Body of pancreas (tissue), 4 donors: ENCODE data around the gene ZNF407. TPM values are rescaled to one million over a fixed set of nuclear protein-coding genes. Genes with fewer than 3 reads are reported as not detected.

ENCODE experiments used
- ATAC-seq: fragments of 150-250 bp; one replicate; pipeline ENCODE4 v1.9.1; 2016
- DNase-seq, 4 donors: peaks; one replicate each; pipeline ENCODE4 v3.0.0-alpha.2; 2019
- H3K27ac ChIP-seq, 4 donors: fragments of 200-600 bp; sonication (generic); 1 replicate in 3 of 4; 2 replicates in 1 of 4; pipeline versions ENCODE4 v1.5.1 to v1.6.1; 2016 to 2019; ENCODE audit warnings: mild to moderate bottlenecking in 1 of 4, mixed read lengths in 1 of 4, moderate library complexity in 1 of 4
- H3K27me3 ChIP-seq, 2 donors: fragments of 200-600 bp; sonication (generic); one replicate each; pipeline ENCODE4 v1.6.0; 2016; ENCODE audit warnings: mild to moderate bottlenecking in 1 of 2
- H3K36me3 ChIP-seq, 2 donors: fragments of 200-600 bp; sonication (generic); replicated peaks in 1 of 2; 2 replicates each; pipeline ENCODE4 v1.5.1; 2016; ENCODE audit warnings: low read depth in 2 of 2; ENCODE audit not compliant: insufficient read depth in 1 of 2
- H3K4me1 ChIP-seq: fragments of 200-600 bp; sonication (generic); one replicate; pipeline ENCODE4 v1.6.0; 2016
- H3K4me3 ChIP-seq, 2 donors: fragments of 200-600 bp; sonication (generic); 1 replicate in 1 of 2; 2 replicates in 1 of 2; pipeline ENCODE4 v1.5.1; 2016 to 2019
- H3K9me3 ChIP-seq, 3 donors: fragments of 200-600 bp; sonication (generic); 1 replicate in 2 of 3; 2 replicates in 1 of 3; pipeline ENCODE4 v1.5.1; 2016
- CTCF ChIP-seq, 7 experiments: fragments of 450-650 bp in 4 of 7; fragments of 200-600 bp in 3 of 7; sonication (generic) in 3 of 7; IDR thresholded peaks; one replicate each; pipeline ENCODE4 v1.5.1; 2016 to 2019; ENCODE audit warnings: antibody characterized with exemption in 7 of 7
- POLR2A ChIP-seq, 3 donors: fragments of 450-650 bp; IDR thresholded peaks; one replicate each; pipeline ENCODE4 v1.6.1; 2016; ENCODE audit warnings: antibody characterized with exemption in 3 of 3, mild to moderate bottlenecking in 2 of 3
- WGBS, 2 donors: methylation state at CpG; one replicate each; pipeline ENCODE4 v1.1.5; 2017; 5-methylcytosine and 5-hydroxymethylcytosine counted together
- intact Hi-C: fragments of 100-400 bp; cut with DNase I; formaldehyde crosslinking; loops from one replicate; pipeline ENCODE4 v1.15.1; 2023
- total RNA-seq, 2 donors: library from RNA; depleted of rRNA; stranded (reverse); fragments of >200 nt; gene quantifications; one replicate each; pipeline ENCODE4 v1.1.0, GENCODE V29; 2016

The ZNF407 gene
- total RNA-seq, 2 donors from 2014 or later, result 14.3 to 19.1 TPM

GRCh38 chr18:74579496-74580065 is 18.1 kb upstream of the ZNF407 start:
- H3K4me1 ChIP-seq, result peaks cover 11% of the 10 kb centered on the region
- H3K4me3 ChIP-seq, result no peak overlapping the region
- no peak overlapping the region for H3K27ac ChIP-seq
- no peak for TF ChIP-seq CTCF (IDR thresholded peaks at IDR 0.05)
- TF ChIP-seq POLR2A (IDR thresholded peaks at IDR 0.05), result no peak
- no peak for ATAC-seq
- WGBS, 2 donors, result 35 to 41% methylated on average over 8 of the region's 8 CpGs
- no peaks in the 10 kb centered on the region for H3K9me3 ChIP-seq
- H3K36me3 ChIP-seq, result no peaks in the 10 kb centered on the region
- intact Hi-C loops, result no loop called here
- H3K27me3 ChIP-seq, result no peaks in the 10 kb centered on the region
- DNase-seq, result no peak

DNA sequence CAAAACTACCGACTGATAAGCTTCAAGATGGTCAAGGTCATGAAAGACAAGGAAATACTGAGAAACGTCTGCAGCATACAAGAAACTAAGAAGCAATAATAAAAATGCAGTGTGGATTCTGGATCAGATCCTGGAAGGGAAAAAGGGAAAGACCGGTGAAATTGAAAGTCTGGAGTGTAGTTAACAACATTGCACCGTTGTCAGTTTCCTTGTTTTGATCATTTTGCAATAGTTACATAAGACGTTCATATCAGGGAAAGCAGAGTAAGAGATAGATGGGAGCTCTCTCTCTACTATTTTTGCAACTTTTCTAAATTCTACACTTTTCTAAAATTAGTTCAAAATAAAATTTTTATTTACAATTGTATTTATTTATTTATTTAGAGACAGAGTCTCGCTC is 15.0 kb upstream of the ZNF407 start:
- WGBS, 2 donors, result 34 to 41% methylated on average over 6 of the region's 6 CpGs
- no peaks in the 10 kb centered on the region for H3K27me3 ChIP-seq
- DNase-seq, result no peak
- no peak for TF ChIP-seq CTCF (IDR thresholded peaks at IDR 0.05)
- no peaks in the 10 kb centered on the region for H3K36me3 ChIP-seq
- intact Hi-C loops, result no loop called here
- ATAC-seq, result no peak
- no peaks in the 10 kb centered on the region for H3K4me1 ChIP-seq
- no peak overlapping the region for H3K4me3 ChIP-seq
- no peak overlapping the region for H3K27ac ChIP-seq
- no peaks in the 10 kb centered on the region for H3K9me3 ChIP-seq

GRCh38 chr18:74587441-74587840 is 10.2 kb upstream of the ZNF407 start:
- no peaks in the 10 kb centered on the region for H3K36me3 ChIP-seq
- 49 to 62% methylated on average over 8 of the region's 8 CpGs for WGBS, 2 donors
- no peak overlapping the region for H3K27ac ChIP-seq
- TF ChIP-seq CTCF (IDR thresholded peaks at IDR 0.05), result no peak
- TF ChIP-seq POLR2A (IDR thresholded peaks at IDR 0.05), result no peak
- ATAC-seq (no peak), DNase-seq (no peak)
- intact Hi-C loops, result no loop called here
- no peaks in the 10 kb centered on the region for H3K27me3 ChIP-seq
- no peak overlapping the region for H3K4me3 ChIP-seq
- H3K9me3 ChIP-seq, result no peaks in the 10 kb centered on the region
- H3K4me1 ChIP-seq, result no peaks in the 10 kb centered on the region

DNA sequence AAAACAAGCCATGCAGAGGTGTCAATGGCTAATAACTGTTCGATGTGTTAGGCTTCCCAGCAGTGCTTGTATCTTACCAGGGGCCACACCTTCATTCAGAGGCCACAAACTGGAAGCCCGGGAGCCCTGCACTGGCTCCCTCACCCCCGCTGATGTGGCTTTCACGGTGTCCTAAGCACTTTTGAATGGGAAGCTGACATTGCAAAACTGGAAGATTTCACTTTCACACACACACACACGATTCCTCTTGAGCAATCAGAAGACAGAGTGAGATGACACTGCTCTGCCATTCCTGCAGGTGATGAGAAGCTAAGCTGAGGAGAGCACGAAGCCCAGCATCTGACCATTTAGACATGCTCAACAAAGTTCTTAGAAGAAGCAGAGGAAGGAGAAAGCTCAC is 8.6 kb upstream of the ZNF407 start:
- no peaks in the 10 kb centered on the region for H3K27me3 ChIP-seq
- no peak overlapping the region for H3K4me3 ChIP-seq
- H3K36me3 ChIP-seq, result peaks cover 0 to 2% of the 10 kb centered on the region in 2 donors
- DNase-seq (peak in 1 of 4 donors; percentile 27), ATAC-seq (no peak)
- no peaks in the 10 kb centered on the region for H3K4me1 ChIP-seq
- intact Hi-C loops, result no loop called here
- H3K9me3 ChIP-seq, result no peaks in the 10 kb centered on the region
- TF ChIP-seq CTCF (IDR thresholded peaks at IDR 0.05) (no peak), POLR2A (IDR thresholded peaks at IDR 0.05) (no peak)
- 28 to 47% methylated on average over 6 of the region's 6 CpGs for WGBS, 2 donors
- no peak overlapping the region for H3K27ac ChIP-seq

- Histone ChIP-seq H3K36me3 (peaks cover 0 to 2% of the 10 kb centered on the region in 2 donors), H3K27ac (no peak overlapping the region), H3K9me3 (no peaks in the 10 kb centered on the region), H3K4me1 (no peaks in the 10 kb centered on the region), H3K4me3 (no peak overlapping the region), H3K27me3 (no peaks in the 10 kb centered on the region)
- DNase-seq, result no peak
- no peak for TF ChIP-seq POLR2A (IDR thresholded peaks at IDR 0.05)
- TF ChIP-seq CTCF (IDR thresholded peaks at IDR 0.05), result no peak
- no peak for ATAC-seq
- WGBS, 2 donors, result 52 to 62% methylated on average over 3 of the region's 3 CpGs
- intact Hi-C loops, result no loop called here
Measured at GRCh38 chr18:74589811-74590210, 7.9 kb upstream of the ZNF407 start.
